Measurements from ENCODE around the gene SSC4D.

GRCh38 chr7:76394957-76395356 lies 14.5 kb downstream of the SSC4D start:
- TF ChIP-seq POLR2AphosphoS5 (IDR thresholded peaks at IDR 0.05; ENCODE audit: low read depth, low read length) (no peak), TAF1 (IDR thresholded peaks at IDR 0.05; ENCODE audit: borderline replicate concordance, insufficient read depth, low read length) (no peak)
